ENCODE data around the gene CALN1. TPM values are rescaled to one million over a fixed set of nuclear protein-coding genes. Genes with fewer than 3 reads are reported as not detected.

The CALN1 gene
- total RNA-seq, 1 donor from 2014 or later: not detected

GRCh38 chr7:71846160-71846559 lies 566.0 kb downstream of the CALN1 start:
- Histone ChIP-seq H3K4me3 (no peak overlapping the region), H3K9me3 (no peaks in the 10 kb centered on the region), H3K27ac (no peak overlapping the region), H3K4me1 (no peaks in the 10 kb centered on the region), H3K36me3 (no peaks in the 10 kb centered on the region), H3K27me3 (no peaks in the 10 kb centered on the region)
- ATAC-seq (no peak), DNase-seq (no peak)
- TF ChIP-seq CTCF (IDR thresholded peaks at IDR 0.05): no peak
- intact Hi-C loops (cut with DNase I): no loop called here

GRCh38 chr7:71843676-71844075 lies 568.5 kb downstream of the CALN1 start:
- ATAC-seq: no peak
- no peak for DNase-seq
- H3K4me1 ChIP-seq: no peaks in the 10 kb centered on the region
- no peak for TF ChIP-seq CTCF (IDR thresholded peaks at IDR 0.05)
- H3K9me3 ChIP-seq: no peaks in the 10 kb centered on the region
- intact Hi-C loops (cut with DNase I): no loop called here
- H3K27ac ChIP-seq: no peak overlapping the region
- H3K27me3 ChIP-seq: no peaks in the 10 kb centered on the region
- H3K4me3 ChIP-seq: no peak overlapping the region
- H3K36me3 ChIP-seq: no peaks in the 10 kb centered on the region

GRCh38 chr7:71842786-71843185 lies 569.4 kb downstream of the CALN1 start:
- Histone ChIP-seq H3K9me3 (no peaks in the 10 kb centered on the region), H3K4me3 (no peak overlapping the region), H3K27me3 (no peaks in the 10 kb centered on the region), H3K27ac (no peak overlapping the region), H3K4me1 (no peaks in the 10 kb centered on the region), H3K36me3 (no peaks in the 10 kb centered on the region)
- DNase-seq: no peak
- no peak for ATAC-seq
- TF ChIP-seq CTCF (IDR thresholded peaks at IDR 0.05): no peak
- intact Hi-C loops (cut with DNase I): no loop called here

GRCh38 chr7:71842381-71842780 lies 569.8 kb downstream of the CALN1 start:
- no peak overlapping the region for H3K4me3 ChIP-seq
- no peaks in the 10 kb centered on the region for H3K9me3 ChIP-seq
- no peak overlapping the region for H3K27ac ChIP-seq
- intact Hi-C loops (cut with DNase I): no loop called here
- DNase-seq (no peak), ATAC-seq (no peak)
- no peaks in the 10 kb centered on the region for H3K27me3 ChIP-seq
- TF ChIP-seq CTCF (IDR thresholded peaks at IDR 0.05): no peak
- no peaks in the 10 kb centered on the region for H3K36me3 ChIP-seq
- no peaks in the 10 kb centered on the region for H3K4me1 ChIP-seq

GRCh38 chr7:71835056-71835455 lies 577.1 kb downstream of the CALN1 start:
- no peak for ATAC-seq
- intact Hi-C loops (cut with DNase I): no loop called here

More at GRCh38 chr7:71835056-71835455, 577.1 kb downstream of the CALN1 start:
- no peak for TF ChIP-seq CTCF (IDR thresholded peaks at IDR 0.05)
- Histone ChIP-seq H3K4me3 (no peak overlapping the region), H3K4me1 (no peaks in the 10 kb centered on the region), H3K27ac (no peak overlapping the region), H3K27me3 (no peaks in the 10 kb centered on the region), H3K9me3 (no peaks in the 10 kb centered on the region), H3K36me3 (no peaks in the 10 kb centered on the region)
- DNase-seq: no peak
